B cell (primary cell): Measurements from ENCODE around the gene FAM118B. TPM values are rescaled to one million over a fixed set of nuclear protein-coding genes. Genes with fewer than 3 reads are reported as not detected.
"Not testable (repeated sequence)": the region's sequence is repeated elsewhere in the genome, so short reads cannot be mapped to it uniquely, and the experiment has no call there.

Experiments
- ATAC-seq: fragments of 200-7000 bp; cut with Tn5 transposase; one replicate; pipeline ENCODE4 v1.10.0; 2021; ENCODE audit warnings: low read depth, mild to moderate bottlenecking, moderate number of reproducible peaks, moderate library complexity
- CTCF ChIA-PET: fragments of 350-600 bp; sonication (Branson Sonifier 250); formaldehyde crosslinking; loops from one replicate; lab custom pipeline; 2021; ENCODE audit warnings: antibody characterized with exemption, inconsistent platforms; lab: Charles Lee
- POLR2A ChIA-PET: fragments of 350-600 bp; sonication (Branson Sonifier 250); formaldehyde crosslinking; loops from one replicate; lab custom pipeline; 2021; ENCODE audit warnings: antibody characterized with exemption; lab: Charles Lee
- DNase-seq: peaks from one replicate; pipeline ENCODE4 v3.0.0; 2013
- H2AFZ ChIP-seq: 2 replicates; pipeline ENCODE4 v1.6.1; 2012; ENCODE audit warnings: mild to moderate bottlenecking, low read depth, low read length; ENCODE audit not compliant: insufficient read depth, poor library complexity, severe bottlenecking
- H3K27ac ChIP-seq, 2 donors: 1 replicate in 1 of 2; 2 replicates in 1 of 2; pipeline ENCODE4 v1.5.1; 2012 to 2013; ENCODE audit warnings: low read length in 2 of 2, mild to moderate bottlenecking in 2 of 2, moderate library complexity in 1 of 2
- H3K27me3 ChIP-seq, 4 experiments: fragments of 200-600 bp in 1 of 4; sonication (generic) in 1 of 4; replicated peaks in 1 of 4; 1 replicate in 2 of 4; 2 replicates in 2 of 4; pipeline versions ENCODE4 v1.6.1 to v1.7.0; 2013 to 2016; ENCODE audit warnings: low read length in 3 of 4, mild to moderate bottlenecking in 2 of 4, mixed read lengths in 1 of 4, moderate library complexity in 1 of 4; ENCODE audit not compliant: insufficient read depth in 4 of 4, control insufficient read depth in 3 of 4; ENCODE audit errors: control extremely low read depth in 1 of 4
- H3K36me3 ChIP-seq, 2 experiments: replicated peaks in 1 of 2; 1 replicate in 1 of 2; 2 replicates in 1 of 2; pipeline versions ENCODE4 v1.6.1 to v1.7.1; 2013; ENCODE audit warnings: low read length in 1 of 2; ENCODE audit not compliant: insufficient read depth in 2 of 2, control insufficient read depth in 1 of 2; ENCODE audit errors: control extremely low read depth in 1 of 2, extremely low read depth in 1 of 2
- H3K4me1 ChIP-seq, 2 donors: fragments of 200-600 bp in 1 of 2; sonication (generic) in 1 of 2; 1 replicate in 1 of 2; 2 replicates in 1 of 2; pipeline versions ENCODE4 v1.5.1 to v1.6.1; 2013 to 2017; ENCODE audit warnings: low read length in 2 of 2; ENCODE audit not compliant: control insufficient read depth in 2 of 2, insufficient read depth in 2 of 2
- H3K4me2 ChIP-seq: replicated peaks from 2 replicates; pipeline ENCODE3; 2012; ENCODE audit warnings: mild to moderate bottlenecking, low read depth, low read length; ENCODE audit not compliant: poor library complexity, severe bottlenecking
- H3K4me3 ChIP-seq, 5 experiments: fragments of 200-600 bp in 1 of 5; sonication (generic) in 1 of 5; 1 replicate in 3 of 5; 2 replicates in 2 of 5; pipeline versions ENCODE4 v1.5.1 to v1.7.0; 2011 to 2016; ENCODE audit warnings: low read length in 4 of 5, mild to moderate bottlenecking in 4 of 5, low read depth in 2 of 5, control low read depth in 1 of 5, moderate library complexity in 1 of 5; ENCODE audit not compliant: insufficient read depth in 1 of 5; ENCODE audit errors: control extremely low read depth in 1 of 5, extremely low read depth in 1 of 5
- H3K79me2 ChIP-seq: fragments of 200-600 bp; sonication (generic); one replicate; pipeline ENCODE4 v1.6.0; 2016; ENCODE audit warnings: low read length; ENCODE audit not compliant: control insufficient read depth, insufficient read depth
- H3K9ac ChIP-seq: fragments of 200-600 bp; sonication (generic); 2 replicates; pipeline ENCODE4 v1.6.1; 2017; ENCODE audit warnings: mild to moderate bottlenecking, low read length, moderate library complexity
- H3K9me3 ChIP-seq, 3 donors: one replicate each; pipeline versions ENCODE4 v1.6.1 to v1.7.1; 2013; ENCODE audit warnings: low read length in 2 of 3; ENCODE audit not compliant: control insufficient read depth in 2 of 3, insufficient read depth in 1 of 3; ENCODE audit errors: control extremely low read depth in 1 of 3
- H4K20me1 ChIP-seq: 2 replicates; pipeline ENCODE4 v1.6.0; 2012; ENCODE audit warnings: mild to moderate bottlenecking, low read length; ENCODE audit not compliant: insufficient read depth, control insufficient read depth, poor library complexity, severe bottlenecking
- H3K27ac Mint-ChIP-seq: one replicate; pipeline ENCODE4 v1.8.0; 2021; ENCODE audit warnings: mixed read lengths
- H3K27me3 Mint-ChIP-seq: one replicate; pipeline ENCODE4 v1.8.0; 2021; ENCODE audit warnings: mixed read lengths
- H3K4me1 Mint-ChIP-seq: one replicate; pipeline ENCODE4 v1.8.0; 2021; ENCODE audit warnings: mixed read lengths
- H3K4me3 Mint-ChIP-seq: one replicate; pipeline ENCODE4 v1.8.0; 2021; ENCODE audit warnings: mixed read lengths
- H3K9me3 Mint-ChIP-seq: one replicate; pipeline ENCODE4 v1.8.0; 2022; ENCODE audit warnings: mixed read lengths; ENCODE audit not compliant: insufficient read depth
- CTCF ChIP-seq: fragments of 200-600 bp; IDR thresholded peaks from one replicate; pipeline ENCODE4 v1.8.0; 2022; ENCODE audit warnings: antibody characterized with exemption, mild to moderate bottlenecking
- EZH2 ChIP-seq: IDR thresholded peaks from 2 replicates; pipeline ENCODE4 v1.6.1; 2012; ENCODE audit warnings: borderline replicate concordance, low read depth, mild to moderate bottlenecking, moderate library complexity, low read length; ENCODE audit not compliant: insufficient read depth, poor library complexity, severe bottlenecking
- WGBS: methylation state at CpG from one replicate; pipeline ENCODE4 v1.1.5; 2013; ENCODE audit warnings: missing lambda C conversion rate; ENCODE audit not compliant: insufficient coverage; 5-methylcytosine and 5-hydroxymethylcytosine counted together
- intact Hi-C: fragments of 100-400 bp; cut with micrococcal nuclease; formaldehyde crosslinking; loops from one replicate; pipeline ENCODE4 v1.10.0; 2022
- polyA plus RNA-seq: library from polyadenylated mRNA; depleted of rRNA; stranded (reverse); fragments of >200 nt; gene quantifications from 2 replicates; pipeline ENCODE4 v1.2.3, GENCODE V29; 2012
- total RNA-seq, 2 donors: library from RNA; stranded (reverse); fragments of 120-200 nt in 1 of 2; gene quantifications; 1 replicate in 1 of 2; 2 replicates in 1 of 2; pipeline versions ENCODE4 v1.2.3 to v1.2.4, GENCODE V29; 2013 to 2022

FAM118B gene
- total and polyA plus RNA-seq, 2 donors (not counting 1 experiment from before 2014, with no cell fraction given), result 7.3 to 14.1 TPM

- H3K4me3 Mint-ChIP-seq, result no peak overlapping the region
- no peaks in the 10 kb centered on the region for H3K9me3 ChIP-seq
- H3K27ac Mint-ChIP-seq, result no peak overlapping the region
- H3K4me2 ChIP-seq, result no peak overlapping the region
- no CpG with 5 or more reads among the region's 1 CpG for WGBS
- no peaks in the 10 kb centered on the region for H3K27me3 ChIP-seq
- no peaks in the 10 kb centered on the region for H3K4me1 Mint-ChIP-seq
- TF ChIP-seq EZH2, result no peak
- TF ChIP-seq CTCF, result no peak
- no peak overlapping the region for H3K4me3 ChIP-seq
- intact Hi-C loops, result no loop called here
- no peaks in the 10 kb centered on the region for H3K27me3 Mint-ChIP-seq
- peaks cover 2% of the 10 kb centered on the region in 2 experiments for H3K36me3 ChIP-seq
- no peaks in the 10 kb centered on the region for H3K79me2 ChIP-seq
- H2AFZ ChIP-seq, result no peak overlapping the region
- H4K20me1 ChIP-seq, result no peaks in the 10 kb centered on the region
- no peaks in the 10 kb centered on the region for H3K4me1 ChIP-seq
- DNase-seq, result no peak
- H3K27ac ChIP-seq, result no peak overlapping the region
- no peak overlapping the region for H3K9ac ChIP-seq
- ChIA-PET POLR2A (no interaction called here), CTCF (no interaction called here)
- H3K9me3 Mint-ChIP-seq, result no peaks in the 10 kb centered on the region
- ATAC-seq, result no peak
Observed at GRCh38 chr11:126254819-126255218, 43.2 kb downstream of the FAM118B start.

GRCh38 chr11:126255507-126255906 lies 43.9 kb downstream of the FAM118B start:
- H3K27ac Mint-ChIP-seq, H3K79me2 ChIP-seq, H3K27ac ChIP-seq, H3K4me2 ChIP-seq, DNase-seq, H3K9me3 Mint-ChIP-seq, H3K9me3 ChIP-seq, ATAC-seq, H4K20me1 ChIP-seq, POLR2A ChIA-PET, H3K36me3 ChIP-seq, CTCF ChIA-PET, H3K27me3 ChIP-seq, H3K9ac ChIP-seq, H3K4me3 ChIP-seq, H3K4me3 Mint-ChIP-seq, H2AFZ ChIP-seq, H3K4me1 Mint-ChIP-seq, H3K4me1 ChIP-seq, intact Hi-C loops, H3K27me3 Mint-ChIP-seq: not testable (repeated sequence)
- WGBS, result 100% methylated on average over 3 of the region's 5 CpGs
